Fibroblast of skin of scalp (primary cell): ENCODE data around the gene MADD.

ENCODE experiments used
- DNase-seq: peaks from one replicate; pipeline ENCODE4 v3.0.0-alpha.2; 2013

The MADD gene

DNA sequence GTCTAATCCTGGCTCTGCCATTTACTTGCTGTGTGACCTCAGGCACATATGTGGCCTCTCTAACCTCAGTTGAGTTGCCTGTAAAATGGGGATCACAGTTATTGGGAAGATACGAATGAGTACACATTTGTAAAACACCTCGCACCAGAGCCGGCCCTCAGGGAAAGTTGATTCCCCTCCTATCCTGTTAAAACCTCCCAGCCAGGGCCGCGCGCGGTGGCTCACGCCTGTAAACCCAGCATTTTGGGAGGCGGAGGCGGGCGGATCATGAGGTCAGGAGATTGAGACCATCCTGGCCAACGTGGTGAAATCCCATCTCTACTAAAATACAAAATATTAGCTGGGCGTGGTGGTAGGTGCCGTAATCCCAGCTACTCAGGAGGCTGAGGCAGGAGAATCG is 90.4 kb downstream of the MADD start:
- DNase-seq: no peak

- DNase-seq: no peak
These were observed 91.5 kb downstream of the MADD start for GRCh38 chr11:47361419-47361818.

GRCh38 chr11:47366020-47366490 is 96.1 kb downstream of the MADD start:
- DNase-seq: no peak

DNA sequence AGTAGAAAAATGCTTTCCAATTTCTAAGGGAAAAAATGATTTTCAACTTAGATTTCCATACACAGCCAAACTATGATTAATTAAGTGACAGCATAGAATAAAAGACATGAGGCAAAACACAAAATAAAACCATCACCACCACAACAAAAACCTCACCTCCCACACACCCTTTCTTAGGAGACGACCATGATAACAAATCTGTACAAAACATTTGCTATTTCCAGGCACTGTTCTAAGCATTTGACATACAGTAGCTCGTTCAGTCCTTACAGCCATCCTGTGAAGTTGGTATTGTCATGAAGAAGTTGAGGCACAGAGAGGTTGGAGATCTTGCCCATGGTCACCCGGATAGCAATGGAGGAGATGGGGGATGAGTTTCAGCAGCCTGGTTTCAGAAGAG is 99.7 kb downstream of the MADD start:
- DNase-seq: no peak

- DNase-seq: no peak
These were observed 102.5 kb downstream of the MADD start for GRCh38 chr11:47372422-47372821.

DNA sequence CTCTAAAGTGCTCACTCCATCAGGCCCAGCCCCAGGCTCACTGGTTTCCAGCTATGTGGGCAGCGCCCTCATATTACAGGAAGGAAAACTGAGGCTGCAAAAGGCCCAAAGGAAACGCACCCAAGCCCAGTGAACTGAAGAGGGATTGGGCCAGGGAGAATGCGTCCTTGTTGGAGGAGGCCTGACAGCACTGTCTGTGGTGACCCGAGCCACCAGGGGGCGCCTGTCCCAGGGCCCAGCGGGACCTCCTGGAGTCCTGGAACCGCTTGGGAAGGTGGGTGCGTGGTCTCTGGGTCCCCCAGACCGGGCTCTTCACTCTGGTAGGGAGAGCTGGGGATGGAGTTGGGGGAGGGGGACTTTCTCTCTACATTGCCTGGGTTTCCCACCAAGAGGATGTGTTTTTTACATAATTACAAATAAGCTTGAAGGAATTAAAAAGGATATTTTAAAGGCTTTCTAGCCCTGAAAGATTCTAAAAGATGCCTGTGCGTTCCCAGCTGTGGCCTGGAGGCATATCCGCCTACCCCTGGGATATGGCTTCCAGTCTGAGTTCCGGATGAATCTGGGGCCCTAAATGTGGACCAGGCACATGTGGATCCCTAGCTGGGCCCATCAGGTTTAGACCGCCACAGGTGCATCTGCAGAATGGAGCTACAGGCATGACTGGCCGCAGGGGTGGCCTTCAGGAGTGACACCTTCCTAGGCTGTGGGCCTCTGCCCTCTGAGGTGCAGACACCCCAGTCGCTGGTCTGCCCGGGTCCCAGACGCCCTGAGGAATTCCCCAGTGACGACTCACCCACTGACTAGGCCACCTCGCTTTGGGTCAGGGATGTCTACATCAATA is 104.2 kb downstream of the MADD start:
- DNase-seq: peak; percentile 68

- DNase-seq: no peak
These were observed 104.7 kb downstream of the MADD start for GRCh38 chr11:47374720-47375019.

GRCh38 chr11:47375020-47375419 is 105.1 kb downstream of the MADD start:
- DNase-seq: no peak

- no peak for DNase-seq
These were observed 105.7 kb downstream of the MADD start for GRCh38 chr11:47375546-47376085.

DNA sequence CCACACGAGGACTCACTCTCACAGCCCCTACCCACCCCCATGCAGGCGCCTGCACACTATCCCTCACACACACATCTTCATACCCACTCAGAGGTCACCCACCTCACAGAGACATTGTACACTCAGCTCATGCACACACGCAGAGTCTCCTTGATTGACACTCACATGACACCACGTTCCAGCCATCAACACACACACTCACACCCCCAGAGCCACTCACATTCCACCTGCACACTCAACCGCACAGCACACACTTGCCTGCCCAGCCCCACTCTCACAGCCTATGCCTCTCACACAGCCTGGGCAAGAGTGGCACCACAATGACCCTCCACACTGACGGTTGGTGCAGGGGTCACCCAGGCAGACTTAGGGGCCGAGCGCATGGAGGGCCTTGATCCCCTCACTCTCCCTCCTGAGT is 106.2 kb downstream of the MADD start:
- no peak for DNase-seq

- no peak for DNase-seq
These were observed 106.8 kb downstream of the MADD start for GRCh38 chr11:47376525-47377371.

DNA sequence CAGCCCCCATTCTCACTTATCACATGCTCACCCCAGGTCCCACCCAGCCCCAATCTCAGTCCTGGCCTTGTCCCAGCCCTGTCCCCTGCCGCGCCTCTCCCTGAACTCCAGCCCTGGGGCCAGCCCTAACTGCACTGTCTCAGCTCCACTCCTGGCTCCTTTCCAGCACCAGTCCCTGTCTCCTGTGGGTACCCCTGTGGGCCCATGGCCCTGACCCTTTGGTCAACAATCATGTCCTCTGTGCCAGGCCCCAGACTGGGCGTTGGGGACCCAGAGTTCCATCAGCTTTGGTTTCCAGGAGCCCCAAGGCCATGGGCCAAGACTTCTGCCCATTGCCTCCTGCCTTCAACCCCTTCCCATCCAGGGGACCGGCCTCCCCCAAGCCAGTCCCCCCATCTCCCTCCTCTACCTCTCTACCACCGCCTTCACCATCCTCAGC is 107.7 kb downstream of the MADD start:
- no peak for DNase-seq

- DNase-seq: no peak
These were observed 108.3 kb downstream of the MADD start, which contains the start of gene SPI1 for GRCh38 chr11:47378010-47378835. Gene SPI1, minus strand, starts transcription at chr11:47378547. Its CDS starts 194 bp downstream, at chr11:47378353.

GRCh38 chr11:47378836-47379170 is 108.9 kb downstream of the MADD start:
- no peak for DNase-seq

DNA sequence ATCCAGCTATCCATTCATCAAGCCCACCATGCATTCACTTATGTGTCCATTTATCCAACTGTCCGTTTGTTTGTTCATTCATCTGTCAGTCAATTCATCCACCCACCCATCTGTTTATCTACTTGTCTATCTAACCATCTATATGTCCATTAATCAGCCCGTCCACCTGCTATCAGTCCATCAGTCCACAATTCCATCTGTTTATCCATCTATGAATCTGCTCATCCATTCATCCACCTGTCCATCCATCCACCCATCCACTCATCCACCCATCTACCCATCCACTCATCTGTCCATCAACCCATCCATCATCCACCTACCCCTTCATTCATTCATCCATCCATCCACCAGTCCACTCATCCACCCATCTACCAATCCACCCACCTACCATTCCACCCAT is 109.4 kb downstream of the MADD start:
- no peak for DNase-seq
